NCI-H2196 treated with DMSO at 0.1 percent for 48 hours (cell line): ENCODE measurements around the gene CD40.

Source experiments
- DNase-seq: peaks from one replicate; lab custom pipeline; 2025; ENCODE audit not compliant: unreplicated experiment; lab: John Stamatoyannopoulos, UW

Gene CD40

DNA sequence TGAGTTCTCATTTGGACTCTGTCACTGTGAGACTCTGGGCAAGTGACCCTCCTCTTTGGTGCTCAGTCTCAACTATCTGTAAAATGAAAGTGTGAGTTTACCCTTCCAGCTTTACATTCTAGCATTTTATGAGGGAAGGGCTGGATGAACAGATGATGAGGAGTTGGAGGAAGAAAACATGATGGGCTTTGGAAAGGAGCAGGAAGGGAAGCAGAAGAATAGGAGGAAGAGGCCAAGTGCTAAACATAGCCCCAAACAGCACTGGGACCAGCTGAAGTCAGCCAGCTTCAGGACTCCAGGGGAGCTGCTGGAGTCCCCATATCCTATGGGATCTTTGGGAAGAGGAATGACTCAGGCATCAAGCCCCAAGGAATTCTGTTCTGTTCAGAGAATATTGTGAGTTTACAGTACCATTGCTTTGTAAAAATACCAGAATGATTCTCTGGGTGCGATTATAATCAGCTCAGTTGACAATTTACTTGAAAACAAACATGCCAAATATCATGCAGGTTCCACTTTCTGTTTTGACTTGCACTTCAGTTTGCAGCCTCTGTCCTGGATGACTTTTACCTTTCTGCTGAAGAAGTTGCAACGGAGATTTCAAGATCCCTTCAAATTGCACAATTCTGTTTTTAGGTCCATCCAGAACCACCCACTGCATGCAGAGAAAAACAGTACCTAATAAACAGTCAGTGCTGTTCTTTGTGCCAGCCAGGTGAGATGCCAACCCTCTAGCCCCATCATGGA lies 3.2 kb downstream of the CD40 start:
- no peak for DNase-seq

GRCh38 chr20:46122071-46122470 lies 4.0 kb downstream of the CD40 start:
- no peak for DNase-seq

DNA sequence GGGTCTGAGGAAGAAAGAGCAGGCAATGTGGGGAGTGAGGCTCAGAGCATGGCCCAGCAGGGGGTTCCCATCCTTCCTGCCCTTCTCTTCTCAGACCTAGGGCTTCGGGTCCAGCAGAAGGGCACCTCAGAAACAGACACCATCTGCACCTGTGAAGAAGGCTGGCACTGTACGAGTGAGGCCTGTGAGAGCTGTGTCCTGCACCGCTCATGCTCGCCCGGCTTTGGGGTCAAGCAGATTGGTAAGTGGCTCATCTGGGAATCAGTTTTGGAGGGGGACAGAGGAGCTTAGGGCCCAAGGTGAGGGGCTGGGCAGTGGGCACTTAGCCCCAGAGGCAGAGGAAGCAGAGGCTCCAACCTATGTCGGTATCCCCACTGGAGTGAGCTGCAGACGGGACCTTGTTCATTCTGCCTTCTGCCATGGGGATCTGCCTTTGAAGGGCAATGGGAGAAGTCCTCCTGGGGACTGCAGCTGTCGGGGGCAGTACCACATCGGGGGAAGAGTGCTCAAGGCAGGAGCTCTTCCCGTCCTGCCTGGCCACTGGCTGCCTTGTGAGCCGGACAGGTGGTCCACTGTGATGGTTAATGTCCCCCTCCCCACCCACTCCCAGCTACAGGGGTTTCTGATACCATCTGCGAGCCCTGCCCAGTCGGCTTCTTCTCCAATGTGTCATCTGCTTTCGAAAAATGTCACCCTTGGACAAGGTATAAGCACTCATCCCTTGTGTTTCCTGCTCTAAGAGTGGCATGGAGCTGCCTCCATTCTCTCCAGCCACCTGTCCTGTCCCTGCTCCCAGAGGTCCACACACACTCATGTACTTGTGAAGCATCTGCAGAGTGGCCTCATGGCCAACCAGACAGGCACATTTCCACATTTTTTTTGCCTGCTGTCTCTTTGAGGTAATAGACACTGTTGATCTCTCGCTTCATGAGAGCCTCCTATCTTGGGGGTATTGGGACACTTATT lies 4.7 kb downstream of the CD40 start:
- DNase-seq = no peak

DNA sequence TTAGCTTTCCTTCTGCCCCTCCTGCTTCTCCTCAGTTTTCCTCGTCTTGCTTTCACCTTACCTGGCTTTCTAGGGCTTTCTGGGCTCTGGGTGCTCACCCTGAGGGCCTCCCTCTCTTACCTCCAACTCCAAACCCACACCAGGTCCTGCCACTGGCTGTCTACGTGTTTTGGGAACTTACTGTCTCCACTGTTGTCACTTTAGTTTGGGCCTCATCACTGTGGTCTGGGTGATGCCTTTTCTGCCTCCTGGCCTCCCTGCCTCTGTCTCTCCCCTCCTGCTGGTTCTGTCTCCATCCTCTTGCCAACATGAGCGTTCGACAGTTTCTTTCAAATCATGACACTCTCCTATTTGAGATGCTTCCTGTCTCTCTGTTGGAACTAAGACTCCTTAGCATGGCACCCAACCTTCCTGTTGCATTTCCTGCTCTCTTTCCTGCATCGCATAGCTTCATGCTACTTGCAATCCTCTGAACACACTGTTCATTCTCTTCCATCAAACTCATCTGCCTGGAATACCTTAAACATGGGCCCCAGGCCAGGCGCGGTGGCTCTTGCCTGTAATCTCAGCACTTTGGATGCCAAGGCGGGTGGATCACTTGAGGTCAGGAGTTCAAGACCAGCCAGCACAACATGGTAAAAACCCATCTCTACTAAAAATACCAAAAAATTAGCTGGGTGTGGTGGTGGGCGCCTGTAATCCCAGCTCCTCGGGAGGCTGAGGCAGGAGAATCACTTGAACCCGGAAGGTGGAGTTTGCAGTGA lies 5.5 kb downstream of the CD40 start:
- no peak for DNase-seq

GRCh38 chr20:46126440-46127056 lies 8.4 kb downstream of the CD40 start:
- DNase-seq = no peak

DNA sequence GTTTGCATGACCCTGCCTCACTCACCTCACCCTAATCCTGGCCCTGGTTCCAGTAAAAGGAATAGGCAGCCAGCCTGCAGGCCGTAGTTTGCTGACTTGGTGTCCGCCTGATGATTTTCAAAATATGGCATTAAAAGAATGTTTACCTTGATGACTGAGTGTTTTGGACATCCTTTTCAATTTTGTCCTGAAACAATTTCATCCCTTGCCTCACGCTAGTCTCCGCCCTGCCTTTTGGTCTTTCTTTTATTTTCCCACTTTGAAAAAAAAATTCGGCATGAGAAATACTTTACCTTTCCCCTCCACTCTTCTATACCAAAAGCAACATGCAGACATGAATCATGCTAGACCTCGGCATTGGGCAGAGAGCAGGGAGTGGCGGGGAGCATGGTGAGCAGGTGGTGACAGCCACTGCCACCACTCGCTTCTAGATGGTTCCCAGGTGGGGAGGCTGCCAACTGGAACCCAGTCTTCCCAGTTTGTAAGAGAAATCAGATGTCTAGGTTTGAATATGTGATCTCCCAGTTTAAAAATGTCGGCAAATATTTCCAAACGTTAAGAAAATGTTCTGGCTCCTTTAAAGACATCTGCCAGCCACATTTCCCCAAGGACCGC lies 9.4 kb downstream of the CD40 start:
- DNase-seq = no peak

GRCh38 chr20:46128310-46129151 lies 10.4 kb downstream of the CD40 start:
- no peak for DNase-seq

DNA sequence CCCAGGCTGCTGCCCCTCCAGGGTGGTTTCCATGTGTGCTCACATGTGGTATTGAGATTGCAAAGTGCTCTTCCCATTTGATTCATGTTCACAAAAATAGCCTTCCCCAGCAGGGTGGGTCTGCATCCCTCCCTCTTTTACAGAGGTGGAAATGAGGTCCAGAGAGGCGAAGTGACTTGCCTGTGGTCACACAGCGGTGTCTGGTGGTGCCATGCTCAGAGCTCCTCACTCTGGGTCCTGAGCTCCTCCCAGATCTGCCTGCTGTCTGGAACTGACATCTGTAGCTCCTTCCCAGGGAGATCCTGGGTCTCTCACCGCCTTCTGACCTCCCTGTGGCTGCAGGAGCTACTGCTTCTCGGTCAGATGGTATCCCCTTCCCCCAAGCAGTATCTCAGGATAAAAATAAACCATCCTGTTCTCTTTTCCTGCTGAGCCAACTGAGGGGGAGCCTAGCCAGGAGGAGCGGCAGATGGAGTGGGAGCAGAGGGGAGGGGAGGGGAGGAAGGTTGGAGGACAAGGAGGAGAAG lies 11.9 kb downstream of the CD40 start:
- DNase-seq = peak; percentile 15

DNA sequence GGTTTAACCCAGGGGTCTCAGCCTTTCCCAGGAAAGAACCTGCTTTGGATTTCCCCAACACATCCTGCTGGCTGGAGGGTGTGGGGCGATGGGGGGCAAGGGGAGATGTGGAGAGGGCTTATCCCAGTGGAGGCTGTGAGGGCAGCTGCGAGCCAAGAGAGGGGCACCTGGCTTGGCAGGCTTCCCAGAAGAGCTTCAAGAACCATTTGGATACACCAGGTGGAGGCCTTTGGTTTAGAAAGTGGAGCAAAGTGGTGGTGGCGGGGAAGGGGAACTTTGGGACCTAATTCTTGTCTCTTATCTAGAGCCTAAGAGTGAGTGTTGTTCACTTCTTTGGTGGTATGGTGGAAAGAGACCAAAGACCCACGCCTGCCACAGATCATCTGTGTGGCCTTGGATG lies 12.4 kb downstream of the CD40 start:
- peak; percentile 37 for DNase-seq

DNA sequence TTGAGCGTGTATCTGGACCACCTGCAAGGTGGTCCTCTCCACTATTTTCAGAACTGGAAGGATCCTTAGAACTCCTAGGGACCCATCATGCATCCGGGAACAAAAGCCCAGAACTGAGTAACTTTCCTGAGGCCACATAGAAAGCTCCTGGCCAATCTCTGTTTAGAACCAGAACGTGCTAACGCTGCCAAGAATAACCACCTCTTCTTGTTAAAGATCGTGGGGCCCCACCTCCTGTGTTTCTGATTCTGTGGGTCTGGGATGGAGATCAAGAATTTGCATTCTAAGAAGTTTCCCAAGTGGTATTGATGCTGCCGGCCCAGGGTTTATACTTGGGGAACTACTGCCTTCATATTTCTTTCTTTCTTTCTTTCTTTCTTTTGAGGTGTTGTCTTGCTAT lies 13.3 kb downstream of the CD40 start:
- DNase-seq = no peak

DNA sequence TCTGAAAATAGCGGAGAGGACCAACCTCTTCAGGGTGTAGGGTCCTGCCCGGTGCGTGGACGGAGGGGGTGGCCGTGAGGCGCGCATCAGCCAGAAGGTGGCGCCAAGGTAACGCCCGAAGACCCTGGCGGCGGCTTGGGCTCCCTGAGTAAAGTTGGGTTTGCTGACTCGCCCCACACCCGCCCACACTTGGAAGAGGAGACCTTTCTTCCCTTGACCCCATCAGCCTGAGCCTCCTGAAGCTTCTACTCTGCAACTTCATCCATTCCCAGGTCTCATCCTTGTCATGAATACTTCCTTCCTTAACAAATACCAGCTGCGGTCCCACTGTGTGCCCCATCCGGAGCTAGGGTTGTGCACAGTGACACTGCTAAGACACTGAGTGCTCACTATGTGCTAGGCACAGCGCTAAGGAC lies 14.6 kb downstream of the CD40 start:
- peak; percentile 50 for DNase-seq

DNA sequence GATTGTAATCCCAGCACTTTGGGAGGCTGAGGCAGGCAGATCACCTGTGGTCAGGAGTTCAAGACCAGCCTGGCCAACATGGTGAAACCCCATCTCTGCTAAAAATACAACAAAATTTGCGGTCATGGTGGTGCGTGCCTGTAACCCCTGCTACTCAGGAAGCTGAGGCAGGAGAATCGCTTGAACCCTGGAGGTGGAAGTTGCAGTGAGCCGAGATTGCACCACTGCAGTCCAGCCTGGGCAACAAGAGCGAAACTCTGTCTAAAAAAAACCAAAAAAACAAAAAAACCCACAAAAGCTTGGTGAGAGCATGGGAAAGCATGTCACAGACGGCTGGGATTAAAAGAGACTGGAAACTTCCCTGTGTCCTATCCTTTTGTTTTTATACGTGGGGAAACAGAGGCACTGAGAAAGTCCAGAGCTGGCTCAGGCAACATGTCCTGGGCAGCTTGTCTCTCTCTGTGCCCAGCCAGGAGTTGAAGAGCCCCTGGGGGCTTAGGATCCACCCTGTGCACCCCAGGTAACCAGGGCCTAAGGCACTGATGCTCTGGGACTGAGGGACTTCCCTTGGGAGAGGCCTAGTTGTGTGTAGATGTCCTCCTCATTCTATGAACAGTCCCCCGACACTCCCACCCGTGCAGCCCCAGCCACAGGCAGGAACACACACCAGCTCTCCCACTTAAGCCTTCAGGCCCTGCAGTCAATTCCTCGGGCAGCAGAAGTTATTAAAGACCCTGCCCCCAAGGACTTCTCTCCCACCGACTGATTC lies 16.0 kb downstream of the CD40 start:
- DNase-seq = no peak

DNA sequence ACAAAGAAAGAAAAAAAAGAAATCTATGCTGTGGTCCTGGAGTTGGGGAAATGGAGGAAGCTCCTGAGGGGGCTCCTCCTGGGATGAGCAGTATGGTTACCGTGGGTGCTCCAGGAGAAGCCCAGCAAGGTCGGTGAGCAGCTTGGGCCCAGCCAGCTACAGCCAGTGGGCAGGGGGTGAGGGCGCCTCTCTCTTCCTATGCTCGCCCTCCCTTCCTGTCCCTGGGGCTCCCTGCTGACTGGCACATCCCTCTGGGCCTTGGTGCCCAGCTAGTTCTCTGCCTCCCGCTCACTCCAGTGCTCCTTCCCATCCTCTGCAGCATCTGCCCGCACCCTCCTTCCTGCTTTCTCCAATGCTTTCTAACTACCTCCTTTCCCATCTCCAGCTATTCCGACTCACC lies 16.6 kb downstream of the CD40 start:
- DNase-seq = no peak

DNA sequence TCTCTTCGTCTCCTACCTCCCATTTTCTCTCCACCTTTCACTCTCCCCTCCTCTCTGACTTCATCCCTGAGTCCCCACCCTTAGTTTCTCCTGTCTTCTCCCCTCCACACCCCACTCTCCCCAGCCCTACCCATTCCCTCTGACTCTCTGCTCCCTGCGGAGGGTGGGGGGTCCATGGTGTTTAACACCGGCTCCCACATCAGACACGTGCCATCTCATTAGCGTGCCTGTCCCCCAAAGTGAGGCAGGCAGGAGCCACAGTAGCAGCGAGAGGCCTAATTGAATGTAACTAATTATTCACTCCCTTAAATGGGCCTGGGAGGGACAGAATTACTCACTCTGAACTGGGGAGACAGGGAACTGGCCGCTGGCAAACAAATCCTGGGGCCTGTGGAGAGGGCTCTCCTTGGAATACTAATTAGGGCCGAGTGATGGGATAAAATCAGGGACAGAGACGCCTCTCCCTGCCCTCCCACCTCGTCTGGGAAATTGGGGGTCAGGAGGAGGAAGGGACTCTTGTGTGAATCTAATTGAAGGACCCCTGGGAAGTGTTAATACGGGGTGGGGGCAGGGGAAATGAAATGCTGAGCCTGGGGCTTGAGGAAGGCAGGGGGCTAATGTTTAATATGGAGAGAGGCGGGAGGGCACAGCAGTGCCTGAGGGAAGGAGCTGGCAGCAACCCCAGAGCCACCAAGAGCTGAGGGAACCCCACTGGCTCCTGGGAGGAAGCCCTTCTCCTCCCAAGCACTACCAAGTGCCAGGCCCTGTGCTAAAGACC lies 17.9 kb downstream of the CD40 start:
- DNase-seq = no peak

DNA sequence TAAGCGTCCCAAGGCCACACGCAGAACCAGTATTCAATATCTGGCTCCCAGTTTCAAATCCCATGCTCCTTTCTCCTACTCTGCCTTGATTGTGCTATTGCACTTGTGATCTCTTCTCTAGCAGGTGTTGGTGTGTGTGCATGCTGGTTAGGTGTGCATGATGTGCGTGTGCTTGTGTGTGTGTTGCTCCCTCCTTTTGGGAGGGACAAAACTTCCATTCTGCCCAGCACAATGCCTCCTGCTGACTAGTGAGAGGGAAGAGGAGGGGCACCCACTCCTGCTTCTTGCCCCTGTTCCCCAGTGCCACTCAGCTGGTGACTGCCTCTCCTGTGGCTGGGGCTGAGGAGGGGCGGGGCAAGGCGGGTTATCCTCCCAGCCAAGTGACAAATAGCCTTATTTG lies 19.7 kb downstream of the CD40 start:
- no peak for DNase-seq

GRCh38 chr20:46139266-46139889 lies 21.3 kb downstream of the CD40 start:
- no peak for DNase-seq

GRCh38 chr20:46139908-46140482 lies 21.9 kb downstream of the CD40 start:
- DNase-seq = peak; percentile 80
